Measurements from ENCODE around the gene MYL3. TPM values are rescaled to one million over a fixed set of nuclear protein-coding genes. Genes with fewer than 3 reads are reported as not detected.

MYL3 gene
- polyA plus RNA-seq, 1 donor (not counting 4 experiments of a cell fraction or from before 2014, with no cell fraction given) = not detected

- Histone ChIP-seq H3K36me3 (ENCODE audit: control insufficient read depth in 2 of 2, extremely low read depth in 1 of 2, insufficient read depth in 2 of 2, low read length in 2 of 2) (no peaks in the 10 kb centered on the region), H3K9me3 (ENCODE audit: control insufficient read depth, low read depth, low read length) (no peaks in the 10 kb centered on the region), H3K4me2 (ENCODE audit: control insufficient read depth, extremely low read depth, insufficient read depth, low read depth, low read length) (no peak overlapping the region), H3K27me3 (ENCODE audit: control insufficient read depth, extremely low read depth, insufficient read depth, low read length) (peaks cover 14% of the 10 kb centered on the region), H3K9me1 (ENCODE audit: control insufficient read depth, extremely low read depth, insufficient read depth, low read length) (no peaks in the 10 kb centered on the region), H4K20me1 (ENCODE audit: control insufficient read depth, extremely low read depth, insufficient read depth, low read length) (no peaks in the 10 kb centered on the region), H3K79me2 (ENCODE audit: control insufficient read depth, insufficient read depth, low read length) (no peaks in the 10 kb centered on the region), H2AFZ (ENCODE audit: control insufficient read depth, low read length) (no peak overlapping the region), H3K27ac (ENCODE audit: control insufficient read depth, insufficient read depth, low read length) (no peak overlapping the region), H3K4me3 (ENCODE audit: control insufficient read depth in 2 of 3, extremely low read depth in 1 of 3, insufficient read depth in 2 of 3, low read depth in 1 of 3, low read length in 3 of 3) (no peak overlapping the region), H3K9ac (ENCODE audit: control insufficient read depth, extremely low read depth, insufficient read depth, low read length) (no peak overlapping the region), H3K4me1 (ENCODE audit: control insufficient read depth, extremely low read depth, insufficient read depth, low read length) (peaks cover 5% of the 10 kb centered on the region)
- no peak for TF ChIP-seq CTCF (optimal IDR thresholded peaks at IDR 0.05 in 1 of 3, IDR thresholded peaks at IDR 0.05 in 1 of 3, conservative IDR thresholded peaks at IDR 0.05 in 1 of 3; ENCODE audit: extremely low read depth in 1 of 3, insufficient read depth in 2 of 3, low read length in 3 of 3)
- TF ChIP-seq EZH2 (IDR thresholded peaks at IDR 0.05; ENCODE audit: low read length) = no peak
- DNase-seq (ENCODE audit: low read depth, low spot score) (no peak), FAIRE-seq (no peak)
- dilution Hi-C loops (cut with MboI; ENCODE audit: extremely low pct_ligation_motif_present, low sequenced_read_pairs) = no loop called here
These were observed 19.7 kb downstream of the MYL3 start for GRCh38 chr3:46843508-46843907.

- peaks cover 1% of the 10 kb centered on the region for H3K4me1 ChIP-seq (ENCODE audit: control insufficient read depth, extremely low read depth, insufficient read depth, low read length)
- H3K9ac ChIP-seq (ENCODE audit: control insufficient read depth, extremely low read depth, insufficient read depth, low read length) = no peak overlapping the region
- dilution Hi-C loops (cut with MboI; ENCODE audit: extremely low pct_ligation_motif_present, low sequenced_read_pairs) = no loop called here
- no peak for DNase-seq (ENCODE audit: low read depth, low spot score)
- H2AFZ ChIP-seq (ENCODE audit: control insufficient read depth, low read length) = no peak overlapping the region
- H3K79me2 ChIP-seq (ENCODE audit: control insufficient read depth, insufficient read depth, low read length) = no peaks in the 10 kb centered on the region
- no peak overlapping the region for H3K27ac ChIP-seq (ENCODE audit: control insufficient read depth, insufficient read depth, low read length)
- H3K27me3 ChIP-seq (ENCODE audit: control insufficient read depth, extremely low read depth, insufficient read depth, low read length) = peaks cover 6% of the 10 kb centered on the region
- H3K36me3 ChIP-seq (ENCODE audit: control insufficient read depth in 2 of 2, extremely low read depth in 1 of 2, insufficient read depth in 2 of 2, low read length in 2 of 2) = no peaks in the 10 kb centered on the region
- no peak overlapping the region for H3K4me2 ChIP-seq (ENCODE audit: control insufficient read depth, extremely low read depth, insufficient read depth, low read depth, low read length)
- H4K20me1 ChIP-seq (ENCODE audit: control insufficient read depth, extremely low read depth, insufficient read depth, low read length) = no peaks in the 10 kb centered on the region
- no peaks in the 10 kb centered on the region for H3K9me1 ChIP-seq (ENCODE audit: control insufficient read depth, extremely low read depth, insufficient read depth, low read length)
- no peak overlapping the region for H3K4me3 ChIP-seq (ENCODE audit: control insufficient read depth in 2 of 3, extremely low read depth in 1 of 3, insufficient read depth in 2 of 3, low read depth in 1 of 3, low read length in 3 of 3)
- no peak for FAIRE-seq
- H3K9me3 ChIP-seq (ENCODE audit: control insufficient read depth, low read depth, low read length) = no peaks in the 10 kb centered on the region
- TF ChIP-seq EZH2 (IDR thresholded peaks at IDR 0.05; ENCODE audit: low read length) (no peak), CTCF (optimal IDR thresholded peaks at IDR 0.05 in 1 of 3, IDR thresholded peaks at IDR 0.05 in 1 of 3, conservative IDR thresholded peaks at IDR 0.05 in 1 of 3; ENCODE audit: extremely low read depth in 1 of 3, insufficient read depth in 2 of 3, low read length in 3 of 3) (no peak)
These were observed 22.8 kb downstream of the MYL3 start for GRCh38 chr3:46840491-46840890.
